ENCODE results near the gene BNIP2. TPM values are rescaled to one million over a fixed set of nuclear protein-coding genes. Genes with fewer than 3 reads are reported as not detected.

BNIP2 gene
- total RNA-seq, 4 donors from 2014 or later, result 152 to 270 (median 196) TPM

DNA sequence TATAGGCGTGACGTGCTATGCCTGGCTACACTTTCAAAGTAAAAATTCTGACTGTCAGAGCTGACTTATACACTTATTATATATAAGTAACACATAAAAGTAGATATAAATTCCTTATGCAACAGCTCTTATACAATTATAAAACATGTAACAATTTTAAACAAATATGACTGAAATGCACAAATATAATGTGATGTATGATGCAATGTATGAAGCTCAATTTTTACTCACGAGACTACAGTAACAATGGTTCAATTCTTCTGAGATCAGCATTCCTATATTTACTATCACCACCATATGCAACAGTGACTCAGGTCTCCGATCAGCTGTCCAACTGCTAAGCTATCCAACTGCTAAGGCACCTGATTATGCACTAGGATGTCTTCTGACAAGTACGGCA is 8.2 kb downstream of the BNIP2 start:
- no peaks in the 10 kb centered on the region for H3K27me3 ChIP-seq
- peaks cover 8 to 21% (median 14%) of the 10 kb centered on the region in 4 donors for H3K4me1 ChIP-seq
- TF ChIP-seq, protein P1, sequence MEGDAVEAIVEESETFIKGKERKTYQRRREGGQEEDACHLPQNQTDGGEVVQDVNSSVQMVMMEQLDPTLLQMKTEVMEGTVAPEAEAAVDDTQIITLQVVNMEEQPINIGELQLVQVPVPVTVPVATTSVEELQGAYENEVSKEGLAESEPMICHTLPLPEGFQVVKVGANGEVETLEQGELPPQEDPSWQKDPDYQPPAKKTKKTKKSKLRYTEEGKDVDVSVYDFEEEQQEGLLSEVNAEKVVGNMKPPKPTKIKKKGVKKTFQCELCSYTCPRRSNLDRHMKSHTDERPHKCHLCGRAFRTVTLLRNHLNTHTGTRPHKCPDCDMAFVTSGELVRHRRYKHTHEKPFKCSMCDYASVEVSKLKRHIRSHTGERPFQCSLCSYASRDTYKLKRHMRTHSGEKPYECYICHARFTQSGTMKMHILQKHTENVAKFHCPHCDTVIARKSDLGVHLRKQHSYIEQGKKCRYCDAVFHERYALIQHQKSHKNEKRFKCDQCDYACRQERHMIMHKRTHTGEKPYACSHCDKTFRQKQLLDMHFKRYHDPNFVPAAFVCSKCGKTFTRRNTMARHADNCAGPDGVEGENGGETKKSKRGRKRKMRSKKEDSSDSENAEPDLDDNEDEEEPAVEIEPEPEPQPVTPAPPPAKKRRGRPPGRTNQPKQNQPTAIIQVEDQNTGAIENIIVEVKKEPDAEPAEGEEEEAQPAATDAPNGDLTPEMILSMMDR (IDR thresholded peaks at IDR 0.05), result no peak
- no peak for TF ChIP-seq POLR2A (IDR thresholded peaks at IDR 0.05; ENCODE audit: low read depth)
- no peak for TF ChIP-seq POLR2AphosphoS5 (IDR thresholded peaks at IDR 0.05)
- no peak for TF ChIP-seq EP300 (IDR thresholded peaks at IDR 0.05)
- no peaks in the 10 kb centered on the region for H3K9me3 ChIP-seq
- intact Hi-C loops (cut with DNase I), result no loop called here
- H3K36me3 ChIP-seq, result peaks cover 51 to 69% (median 60%) of the 10 kb centered on the region in 4 donors
- WGBS, result 85% methylated on average over 4 of the region's 5 CpGs
- H3K27ac ChIP-seq (replicated peaks in 1 of 4), result no peak overlapping the region
- no peak overlapping the region for H3K4me3 ChIP-seq
- no peak for DNase-seq (ENCODE audit: extremely low spot score)

DNA sequence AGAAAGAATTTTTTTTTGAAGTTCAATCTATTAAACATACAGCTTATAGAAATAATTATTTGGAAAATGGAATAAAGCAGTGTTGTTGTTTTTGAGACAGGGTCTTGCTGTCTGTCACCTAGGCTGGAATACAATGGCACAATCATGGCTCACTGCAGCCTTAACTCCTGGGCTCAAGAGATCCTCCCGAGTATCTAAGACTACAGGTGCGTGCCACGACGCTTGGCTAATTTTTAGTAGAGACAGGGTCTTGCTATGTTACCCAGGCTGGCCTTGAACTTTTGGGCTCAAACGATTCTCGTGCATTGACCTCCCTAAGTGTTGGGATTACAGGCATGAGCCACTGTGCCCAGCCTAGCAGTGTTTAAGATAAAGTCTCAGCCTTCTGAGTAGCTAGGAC is 8.8 kb downstream of the BNIP2 start:
- peaks cover 56 to 74% (median 66%) of the 10 kb centered on the region in 4 donors for H3K36me3 ChIP-seq
- 96% methylated on average over 6 of the region's 6 CpGs for WGBS
- intact Hi-C loops (cut with DNase I), result no loop called here

DNA sequence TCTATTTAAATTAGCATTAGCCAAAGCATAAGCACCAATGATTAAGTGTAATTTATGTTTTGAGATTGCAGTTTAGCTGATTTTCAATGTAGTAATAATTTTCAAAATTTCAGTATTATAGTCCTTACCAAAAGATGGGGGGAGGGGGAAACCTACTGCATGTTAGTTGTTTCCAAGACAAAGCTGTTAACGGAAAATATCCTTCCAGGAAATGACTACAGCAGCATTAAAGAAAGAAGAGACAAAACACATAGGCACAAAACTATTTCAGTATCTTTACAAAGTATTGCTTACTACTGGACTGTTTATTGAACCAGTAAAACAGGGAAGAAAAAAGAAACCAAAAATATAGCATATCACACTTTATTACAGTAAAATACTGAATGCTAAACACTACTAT is 10.5 kb downstream of the BNIP2 start:
- intact Hi-C loops (cut with DNase I), result no loop called here
- 55% methylated on average over 1 of the region's 1 CpG for WGBS
- Histone ChIP-seq H3K9me3 (no peaks in the 10 kb centered on the region), H3K27ac (replicated peaks in 1 of 4) (no peak overlapping the region), H3K4me1 (no peaks in the 10 kb centered on the region), H3K4me3 (no peak overlapping the region), H3K27me3 (no peaks in the 10 kb centered on the region), H3K36me3 (peaks cover 57 to 91% (median 81%) of the 10 kb centered on the region in 4 donors)
- TF ChIP-seq EP300 (IDR thresholded peaks at IDR 0.05), result no peak
- TF ChIP-seq POLR2A (IDR thresholded peaks at IDR 0.05; ENCODE audit: low read depth), result no peak
- TF ChIP-seq, protein P1 (IDR thresholded peaks at IDR 0.05), result no peak
- no peak for TF ChIP-seq POLR2AphosphoS5 (IDR thresholded peaks at IDR 0.05)
- no peak for DNase-seq (ENCODE audit: extremely low spot score)

More for the DNA sequence above, 8.8 kb downstream of the BNIP2 start:
- peaks cover 4 to 16% (median 9%) of the 10 kb centered on the region in 4 donors for H3K4me1 ChIP-seq
- DNase-seq (ENCODE audit: extremely low spot score), result no peak
- no peak overlapping the region for H3K27ac ChIP-seq (replicated peaks in 1 of 4)
- H3K27me3 ChIP-seq, result no peaks in the 10 kb centered on the region
- H3K4me3 ChIP-seq, result no peak overlapping the region
- TF ChIP-seq EP300 (IDR thresholded peaks at IDR 0.05), result no peak
- TF ChIP-seq POLR2A (IDR thresholded peaks at IDR 0.05; ENCODE audit: low read depth), result no peak
- TF ChIP-seq POLR2AphosphoS5 (IDR thresholded peaks at IDR 0.05), result no peak
- TF ChIP-seq, protein P1 (IDR thresholded peaks at IDR 0.05), result no peak
- no peaks in the 10 kb centered on the region for H3K9me3 ChIP-seq

DNA sequence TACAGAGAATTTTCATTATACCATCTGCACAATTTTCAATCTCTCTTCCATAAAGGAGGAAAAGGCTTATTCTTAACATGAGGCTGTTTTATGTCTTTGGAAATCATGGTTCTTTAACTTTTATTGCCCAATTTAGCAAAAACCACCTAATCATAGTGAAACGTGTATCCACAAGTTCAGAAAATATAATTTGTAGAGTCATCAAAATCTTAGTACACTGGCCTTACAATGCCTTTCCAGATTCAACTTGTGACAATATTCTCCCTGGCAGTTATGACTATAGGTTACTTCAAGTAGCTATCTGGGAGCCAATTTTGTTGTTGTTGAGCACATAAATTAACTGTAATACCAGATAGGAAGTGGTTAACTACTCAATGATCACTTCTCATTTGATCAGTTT is 10.9 kb downstream of the BNIP2 start:
- H3K4me1 ChIP-seq, result no peaks in the 10 kb centered on the region
- intact Hi-C loops (cut with DNase I), result no loop called here
- no peak overlapping the region for H3K4me3 ChIP-seq
- TF ChIP-seq POLR2AphosphoS5 (IDR thresholded peaks at IDR 0.05) (no peak), POLR2A (IDR thresholded peaks at IDR 0.05; ENCODE audit: low read depth) (no peak), EP300 (IDR thresholded peaks at IDR 0.05) (no peak)
- TF ChIP-seq, protein P1 (IDR thresholded peaks at IDR 0.05), result no peak
- DNase-seq (ENCODE audit: extremely low spot score), result no peak
- no peaks in the 10 kb centered on the region for H3K27me3 ChIP-seq
- H3K36me3 ChIP-seq, result peaks cover 61 to 91% (median 83%) of the 10 kb centered on the region in 4 donors
- no peak overlapping the region for H3K27ac ChIP-seq (replicated peaks in 1 of 4)
- 53% methylated on average over 1 of the region's 1 CpG for WGBS
- no peaks in the 10 kb centered on the region for H3K9me3 ChIP-seq

DNA sequence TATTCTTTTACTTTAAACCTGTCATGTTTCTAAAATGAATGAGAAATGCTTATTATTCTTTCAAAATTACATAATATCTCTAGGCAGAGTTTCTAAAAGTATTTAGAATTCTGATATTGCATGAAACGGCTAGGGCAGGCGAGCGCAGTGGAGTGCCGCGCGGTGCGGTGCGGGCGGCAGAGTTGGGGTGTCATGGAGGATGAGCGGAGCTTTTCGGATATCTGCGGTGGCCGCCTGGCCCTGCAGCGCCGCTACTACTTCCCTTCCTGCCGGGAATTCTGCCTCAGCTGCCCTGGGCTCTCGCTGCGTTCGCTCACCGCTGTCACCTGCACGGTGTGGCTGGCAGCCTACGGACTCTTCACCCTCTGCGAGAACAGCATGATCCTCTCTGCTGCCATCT is 12.6 kb downstream of the BNIP2 start:
- no peak for DNase-seq (ENCODE audit: extremely low spot score)
- Histone ChIP-seq H3K27ac (replicated peaks in 1 of 4) (no peak overlapping the region), H3K4me1 (no peaks in the 10 kb centered on the region), H3K27me3 (no peaks in the 10 kb centered on the region), H3K36me3 (peaks cover 66 to 100% (median 90%) of the 10 kb centered on the region in 4 donors), H3K4me3 (no peak overlapping the region), H3K9me3 (no peaks in the 10 kb centered on the region)
- intact Hi-C loops (cut with DNase I), result no loop called here
- WGBS, result 95% methylated on average over 23 of the region's 23 CpGs
- no peak for TF ChIP-seq POLR2AphosphoS5 (IDR thresholded peaks at IDR 0.05)
- TF ChIP-seq POLR2A (IDR thresholded peaks at IDR 0.05; ENCODE audit: low read depth), result no peak
- no peak for TF ChIP-seq EP300 (IDR thresholded peaks at IDR 0.05)
- TF ChIP-seq, protein P1 (IDR thresholded peaks at IDR 0.05), result no peak
